Caco-2 (cell line): ENCODE data around the gene GRB10. TPM values are rescaled to one million over a fixed set of nuclear protein-coding genes. Genes with fewer than 3 reads are reported as not detected.

ENCODE experiments used
- BruUV-seq: library from RNA; stranded (reverse); fragments of 400-500 nt; replicated peaks from 2 replicates; lab custom pipeline; 2021; lab: Mats Ljungman, UMichigan
- CTCF ChIA-PET: fragments of 300-600 bp; sonication (Branson Sonifier 250); formaldehyde crosslinking; loops from one replicate; lab custom pipeline; 2022; ENCODE audit warnings: antibody characterized with exemption; lab: Charles Lee
- POLR2A ChIA-PET: fragments of 300-600 bp; sonication (Branson Sonifier 250); formaldehyde crosslinking; loops from one replicate; lab custom pipeline; 2022; ENCODE audit warnings: antibody characterized with exemption; lab: Charles Lee
- DNase-seq, 2 experiments: peaks; one replicate each; pipeline versions ENCODE4 v3.0.0 to v3.0.0-alpha.2; 2020 to 2022
- H3K27me3 ChIP-seq: replicated peaks from 2 replicates; pipeline ENCODE4 v1.6.0; 2011; ENCODE audit warnings: low read length; ENCODE audit not compliant: control insufficient read depth, insufficient read depth
- H3K36me3 ChIP-seq: 2 replicates; pipeline ENCODE4 v1.5.1; 2011; ENCODE audit warnings: low read length; ENCODE audit not compliant: control insufficient read depth, insufficient read depth
- H3K4me1 ChIP-seq: fragments of 250-450 bp; sonication (Bioruptor Pico); 2 replicates; pipeline ENCODE4 v1.5.1; 2020; ENCODE audit warnings: mild to moderate bottlenecking
- H3K4me3 ChIP-seq: 2 replicates; pipeline ENCODE4 v1.5.1; 2011; ENCODE audit warnings: low read depth, mild to moderate bottlenecking, control low read depth, low read length
- H3K9me3 ChIP-seq: fragments of 250-450 bp; sonication (Bioruptor Pico); 2 replicates; pipeline ENCODE4 v1.5.1; 2020; ENCODE audit warnings: mild to moderate bottlenecking, moderate library complexity
- H3K27ac Mint-ChIP-seq: one replicate; pipeline ENCODE4 v1.8.0; 2022; ENCODE audit warnings: mixed read lengths; ENCODE audit not compliant: unreplicated experiment
- H3K27me3 Mint-ChIP-seq: one replicate; pipeline ENCODE4 v1.8.0; 2022; ENCODE audit warnings: mixed read lengths; ENCODE audit not compliant: insufficient read depth, unreplicated experiment
- H3K36me3 Mint-ChIP-seq: one replicate; pipeline ENCODE4 v1.8.0; 2022; ENCODE audit warnings: mild to moderate bottlenecking, mixed read lengths; ENCODE audit not compliant: insufficient read depth, unreplicated experiment
- H3K4me1 Mint-ChIP-seq: one replicate; pipeline ENCODE4 v1.8.0; 2022; ENCODE audit warnings: low read depth, mixed read lengths; ENCODE audit not compliant: unreplicated experiment
- H3K4me3 Mint-ChIP-seq: one replicate; pipeline ENCODE4 v1.8.0; 2022; ENCODE audit warnings: mild to moderate bottlenecking, moderate library complexity, mixed read lengths; ENCODE audit not compliant: unreplicated experiment
- H3K9me3 Mint-ChIP-seq: one replicate; pipeline ENCODE4 v1.8.0; 2022; ENCODE audit warnings: mixed read lengths; ENCODE audit not compliant: unreplicated experiment
- CTCF ChIP-seq, 2 experiments: fragments of 200-600 bp in 1 of 2; IDR thresholded peaks; 1 replicate in 1 of 2; 2 replicates in 1 of 2; pipeline versions ENCODE4 v1.5.1 to v1.8.0; 2011 to 2022; ENCODE audit warnings: antibody characterized with exemption in 1 of 2, control low read depth in 1 of 2, inconsistent platforms in 1 of 2, low read depth in 1 of 2, low read length in 1 of 2, mild to moderate bottlenecking in 1 of 2, moderate library complexity in 1 of 2; ENCODE audit not compliant: insufficient read depth in 1 of 2, severe bottlenecking in 1 of 2, unreplicated experiment in 1 of 2
- intact Hi-C: fragments of 100-400 bp; cut with micrococcal nuclease; formaldehyde crosslinking; loops from one replicate; pipeline ENCODE4 v1.10.0; 2022; ENCODE audit not compliant: unreplicated experiment
- total RNA-seq: library from RNA; stranded (reverse); gene quantifications from 2 replicates; pipeline ENCODE4 v1.2.3, GENCODE V29; 2022

GRB10 gene
- total RNA-seq, 1 experiment from 2014 or later = 79.3 TPM

GRCh38 chr7:50658696-50659095 is 124.0 kb downstream of the GRB10 start:
- H3K36me3 Mint-ChIP-seq = peaks cover 37% of the 10 kb centered on the region
- no peaks in the 10 kb centered on the region for H3K4me1 Mint-ChIP-seq
- ChIA-PET CTCF (no interaction called here), POLR2A (no interaction called here)
- no peaks in the 10 kb centered on the region for H3K27me3 Mint-ChIP-seq
- TF ChIP-seq CTCF (IDR thresholded peaks at IDR 0.05; ENCODE audit: insufficient read depth in 1 of 2, low read depth in 1 of 2, low read length in 1 of 2, severe bottlenecking in 1 of 2, unreplicated experiment in 1 of 2) = no peak
- H3K9me3 Mint-ChIP-seq = no peaks in the 10 kb centered on the region
- H3K27ac Mint-ChIP-seq = no peak overlapping the region
- no peaks in the 10 kb centered on the region; the same call in none of the 2 replicates for H3K36me3 ChIP-seq
- H3K4me1 ChIP-seq = no peaks in the 10 kb centered on the region
- no peak overlapping the region for H3K4me3 ChIP-seq
- no peak overlapping the region for H3K4me3 Mint-ChIP-seq
- no peaks in the 10 kb centered on the region for H3K27me3 ChIP-seq
- intact Hi-C loops = no loop called here
- no TSS peak for BruUV-seq
- no peak for DNase-seq
- no peaks in the 10 kb centered on the region for H3K9me3 ChIP-seq

GRCh38 chr7:50657912-50658311 is 124.8 kb downstream of the GRB10 start:
- TF ChIP-seq CTCF (IDR thresholded peaks at IDR 0.05; ENCODE audit: insufficient read depth in 1 of 2, low read depth in 1 of 2, low read length in 1 of 2, severe bottlenecking in 1 of 2, unreplicated experiment in 1 of 2) = no peak
- Mint-ChIP-seq H3K27ac (no peak overlapping the region), H3K27me3 (no peaks in the 10 kb centered on the region), H3K4me3 (no peak overlapping the region), H3K9me3 (no peaks in the 10 kb centered on the region), H3K4me1 (no peaks in the 10 kb centered on the region), H3K36me3 (peaks cover 30% of the 10 kb centered on the region)
- CTCF ChIA-PET = no interaction called here
- no peak for DNase-seq
- no peaks in the 10 kb centered on the region for H3K27me3 ChIP-seq
- POLR2A ChIA-PET = no interaction called here
- H3K36me3 ChIP-seq = no peaks in the 10 kb centered on the region
- no peaks in the 10 kb centered on the region for H3K4me1 ChIP-seq
- H3K4me3 ChIP-seq = no peak overlapping the region
- intact Hi-C loops = no loop called here
- H3K9me3 ChIP-seq = no peaks in the 10 kb centered on the region
- BruUV-seq = no TSS peak

- intact Hi-C loops = no loop called here
- no peak overlapping the region for H3K4me3 Mint-ChIP-seq
- no peak for TF ChIP-seq CTCF (IDR thresholded peaks at IDR 0.05; ENCODE audit: insufficient read depth in 1 of 2, low read depth in 1 of 2, low read length in 1 of 2, severe bottlenecking in 1 of 2, unreplicated experiment in 1 of 2)
- Histone ChIP-seq H3K36me3 (no peaks in the 10 kb centered on the region), H3K27me3 (no peaks in the 10 kb centered on the region), H3K4me1 (no peaks in the 10 kb centered on the region), H3K9me3 (no peaks in the 10 kb centered on the region), H3K4me3 (no peak overlapping the region)
- no peaks in the 10 kb centered on the region for H3K9me3 Mint-ChIP-seq
- DNase-seq = no peak
- ChIA-PET CTCF (no interaction called here), POLR2A (no interaction called here)
- H3K27ac Mint-ChIP-seq = no peak overlapping the region
- no peaks in the 10 kb centered on the region for H3K27me3 Mint-ChIP-seq
- H3K4me1 Mint-ChIP-seq = no peaks in the 10 kb centered on the region
- no TSS peak for BruUV-seq
- peaks cover 25% of the 10 kb centered on the region for H3K36me3 Mint-ChIP-seq
Measured at GRCh38 chr7:50657341-50657873, 125.3 kb downstream of the GRB10 start.
